Measurements from ENCODE around the gene SPOCK1. TPM values are rescaled to one million over a fixed set of nuclear protein-coding genes. Genes with fewer than 3 reads are reported as not detected.
"Not testable (repeated sequence)": the region's sequence is repeated elsewhere in the genome, so short reads cannot be mapped to it uniquely, and the experiment has no call there.

The SPOCK1 gene
- total RNA-seq, 1 donor from 2014 or later = 8.4 TPM

- H3K27ac ChIP-seq = no peak overlapping the region
- no peaks in the 10 kb centered on the region for H3K9me3 ChIP-seq
- H3K4me3 ChIP-seq = no peak overlapping the region
- intact Hi-C loops (cut with DNase I) = no loop called here
- TF ChIP-seq CTCF (IDR thresholded peaks at IDR 0.05) = no peak
- no peak for ATAC-seq
- peaks cover 29% of the 10 kb centered on the region for H3K27me3 ChIP-seq (ENCODE audit: low read depth)
- peaks cover 6% of the 10 kb centered on the region for H3K4me1 ChIP-seq
- H3K36me3 ChIP-seq = no peaks in the 10 kb centered on the region
- no peak for DNase-seq
Observed at GRCh38 chr5:137501226-137501625, 2.1 kb upstream of the SPOCK1 start.

GRCh38 chr5:137500615-137501225 is 1.6 kb upstream of the SPOCK1 start:
- Histone ChIP-seq H3K4me1 (peaks cover 6% of the 10 kb centered on the region), H3K4me3 (no peak overlapping the region), H3K27me3 (ENCODE audit: low read depth) (peaks cover 29% of the 10 kb centered on the region), H3K9me3 (no peaks in the 10 kb centered on the region), H3K27ac (no peak overlapping the region), H3K36me3 (no peaks in the 10 kb centered on the region)
- intact Hi-C loops (cut with DNase I) = no loop called here
- DNase-seq (no peak), ATAC-seq (no peak)
- no peak for TF ChIP-seq CTCF (IDR thresholded peaks at IDR 0.05)

- intact Hi-C loops (cut with DNase I) = loop anchor here (10.0 kb wide), 1 partner anchor 175 kb away; no protein-coding TSS in a partner anchor
Observed at GRCh38 chr5:137499506-137499847, 351 bp upstream of the SPOCK1 start.

GRCh38 chr5:137498301-137498735 is 808 bp downstream of the SPOCK1 start:
- intact Hi-C loops (cut with DNase I) = loop anchor here (10.0 kb wide), 1 partner anchor 174 kb away; no protein-coding TSS in a partner anchor

More at GRCh38 chr5:137499506-137499847, 351 bp upstream of the SPOCK1 start:
- not testable (repeated sequence) for H3K9me3 ChIP-seq, H3K4me3 ChIP-seq, H3K4me1 ChIP-seq, ATAC-seq, H3K36me3 ChIP-seq, DNase-seq, H3K27ac ChIP-seq
- peaks cover 29% of the 10 kb centered on the region for H3K27me3 ChIP-seq (ENCODE audit: low read depth)

GRCh38 chr5:137497396-137498290 is 1.5 kb downstream of the SPOCK1 start:
- Histone ChIP-seq H3K27me3 (ENCODE audit: low read depth) (peaks cover 29% of the 10 kb centered on the region), H3K4me3 (no peak overlapping the region), H3K4me1 (peaks cover 6% of the 10 kb centered on the region), H3K27ac (no peak overlapping the region), H3K9me3 (no peaks in the 10 kb centered on the region), H3K36me3 (no peaks in the 10 kb centered on the region)
- DNase-seq = no peak
- ATAC-seq = no peak
- no peak for TF ChIP-seq CTCF (IDR thresholded peaks at IDR 0.05)
- intact Hi-C loops (cut with DNase I) = loop anchor here (10.0 kb wide), 1 partner anchor 173 kb away; no protein-coding TSS in a partner anchor

More at GRCh38 chr5:137498301-137498735, 808 bp downstream of the SPOCK1 start:
- ATAC-seq (peak; percentile 7 to 32), DNase-seq (no peak)
- no peak for TF ChIP-seq CTCF (IDR thresholded peaks at IDR 0.05)
- Histone ChIP-seq H3K27ac (no peak overlapping the region), H3K4me1 (peaks cover 6% of the 10 kb centered on the region), H3K36me3 (no peaks in the 10 kb centered on the region), H3K9me3 (no peaks in the 10 kb centered on the region), H3K4me3 (peak overlapping the region; percentile 44), H3K27me3 (ENCODE audit: low read depth) (peaks cover 29% of the 10 kb centered on the region)

Data from lower lobe of right lung (tissue), 2 donors.